ENCODE measurements around the gene NOD2.

GRCh38 chr16:50659806-50660205 is 33.6 kb upstream of the NOD2 start:
- TF ChIP-seq CTCF (conservative IDR thresholded peaks at IDR 0.05) = no peak
- TF ChIP-seq EZH2 (IDR thresholded peaks at IDR 0.05; ENCODE audit: low read depth) = no peak
